DMS114 treated with DMSO at 0.1 percent for 48 hours (cell line): ENCODE measurements around the gene TGM4.
"Not testable (repeated sequence)": the region's sequence is repeated elsewhere in the genome, so short reads cannot be mapped to it uniquely, and the experiment has no call there.

Experiments
- DNase-seq: peaks from one replicate; lab custom pipeline; 2025; ENCODE audit not compliant: unreplicated experiment; lab: John Stamatoyannopoulos, UW

TGM4 gene

GRCh38 chr3:44913868-44914468, 39.6 kb downstream of the TGM4 start:
- DNase-seq = no peak

DNA sequence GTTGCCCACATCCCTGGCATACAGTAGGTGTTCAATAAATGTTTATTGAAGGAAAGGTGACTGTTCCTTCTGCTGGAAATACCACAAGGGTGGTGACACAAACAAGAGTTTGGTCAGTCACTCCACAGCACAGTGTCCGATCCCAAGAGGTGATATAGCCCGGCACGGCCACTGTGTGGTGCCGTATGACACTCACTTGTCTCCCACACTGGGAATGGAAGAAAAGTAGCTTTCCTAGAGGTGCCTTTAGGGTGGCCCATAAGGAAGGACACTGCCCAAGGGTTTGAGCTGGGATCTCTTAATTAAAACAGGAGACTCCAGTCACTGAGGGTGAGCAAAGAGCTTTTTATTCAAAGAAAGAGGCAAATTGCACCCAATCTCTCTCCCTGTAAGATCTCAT, 40.5 kb downstream of the TGM4 start:
- no peak for DNase-seq

GRCh38 chr3:44915702-44916438, 41.5 kb downstream of the TGM4 start:
- DNase-seq = no peak

GRCh38 chr3:44918087-44918486, 43.7 kb downstream of the TGM4 start:
- no peak for DNase-seq

- no peak for DNase-seq
Measured at GRCh38 chr3:44918581-44918980, 44.2 kb downstream of the TGM4 start.

DNA sequence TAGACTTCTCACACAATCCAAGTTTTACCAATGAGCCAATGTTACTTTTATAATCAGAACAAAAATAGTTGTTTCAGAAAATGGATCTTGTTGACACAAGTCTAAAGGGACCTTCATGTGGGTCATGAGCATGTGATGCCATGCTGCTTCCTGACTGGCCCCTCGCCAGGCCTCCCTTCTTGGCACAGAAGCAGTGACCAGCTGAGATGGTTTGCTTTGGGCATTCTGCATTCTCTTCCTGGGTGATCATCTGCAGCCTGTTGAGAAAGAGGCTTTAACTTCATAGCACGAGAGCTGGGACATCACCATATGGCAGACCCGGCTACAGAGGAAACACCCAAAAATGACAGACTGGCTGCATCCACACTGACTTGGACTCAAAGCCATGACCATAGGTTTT, 45.7 kb downstream of the TGM4 start:
- no peak for DNase-seq

DNA sequence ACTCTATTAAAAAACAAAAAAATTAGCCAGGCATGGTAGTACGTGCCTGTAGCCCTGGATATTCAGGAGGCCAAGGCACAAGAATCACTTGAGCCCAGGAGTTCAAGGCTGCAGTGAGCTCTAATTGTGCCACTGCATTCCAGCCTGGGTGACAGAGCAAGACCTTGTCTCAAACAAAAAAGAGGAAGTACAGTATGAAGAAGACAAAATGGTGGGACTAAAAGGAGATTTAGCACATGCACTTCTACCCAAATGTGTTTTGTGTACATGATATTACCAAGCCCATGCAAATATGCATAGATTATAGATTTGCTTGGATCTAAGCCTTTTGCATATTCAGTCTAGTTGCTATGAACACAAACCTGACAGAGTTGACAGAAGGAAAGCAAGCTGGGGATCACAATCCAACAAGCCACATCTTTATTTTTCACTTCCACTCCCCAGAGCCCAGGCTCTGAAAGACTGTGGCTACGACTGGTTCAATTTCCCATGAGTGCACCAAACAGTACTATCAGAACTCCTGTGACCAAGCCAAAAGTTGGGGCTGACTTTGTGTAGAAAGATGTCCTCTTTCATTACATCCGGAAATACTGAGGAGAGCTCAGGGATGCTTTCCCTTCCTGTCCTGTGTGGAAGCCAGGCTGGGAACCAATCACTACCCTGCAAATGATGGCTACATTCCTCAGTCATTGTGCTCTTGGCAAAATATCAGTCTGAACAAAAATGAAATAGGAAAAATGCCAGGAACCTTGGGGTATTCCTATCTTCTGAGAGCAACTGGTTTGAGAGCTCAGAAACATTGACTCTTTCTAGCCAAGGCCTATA, 49.4 kb downstream of the TGM4 start:
- no peak for DNase-seq

- DNase-seq = no peak
Measured at GRCh38 chr3:44924457-44925084, 50.2 kb downstream of the TGM4 start.

DNA sequence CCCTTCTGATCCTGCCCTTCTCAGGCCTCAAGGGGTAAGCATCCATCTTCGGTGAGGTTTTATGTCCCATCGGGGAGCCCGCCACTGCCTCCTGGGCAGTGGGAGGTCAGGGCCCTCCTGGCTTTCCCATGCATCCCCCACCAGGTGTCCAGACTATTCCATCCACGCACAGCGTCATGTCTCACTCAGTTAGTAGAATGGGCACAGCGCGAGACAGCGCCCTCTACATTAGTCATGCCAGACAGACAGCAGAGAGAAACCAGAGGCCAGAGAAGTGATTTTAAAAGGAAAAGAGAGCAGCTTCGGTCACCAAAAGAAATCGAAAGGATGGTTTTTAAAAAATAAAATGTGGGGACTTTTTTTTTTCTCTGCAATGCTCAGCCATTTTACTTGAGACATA, 51.8 kb downstream of the TGM4 start:
- DNase-seq = no peak

GRCh38 chr3:44926921-44927320, 52.5 kb downstream of the TGM4 start:
- DNase-seq = no peak

DNA sequence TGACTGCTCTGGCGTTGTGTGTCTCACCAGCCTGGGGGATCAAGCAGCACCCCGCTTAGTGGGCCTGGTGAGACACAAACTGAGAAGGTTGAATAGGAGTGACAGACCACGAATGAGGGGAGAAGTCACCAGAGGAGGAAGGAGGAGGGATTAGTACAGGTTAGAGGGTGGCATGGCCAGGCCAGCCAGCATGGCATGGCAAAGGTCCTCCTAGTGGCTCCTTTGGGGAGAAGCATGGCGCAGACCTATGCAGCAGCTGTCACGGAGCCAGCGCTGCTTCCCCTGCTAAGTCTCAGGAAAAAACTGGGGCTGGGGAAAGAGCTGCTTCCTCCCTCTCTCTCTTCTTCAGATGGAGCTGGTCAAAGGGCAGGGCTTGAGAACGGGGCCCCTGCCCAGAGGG, 53.0 kb downstream of the TGM4 start:
- DNase-seq = no peak

DNA sequence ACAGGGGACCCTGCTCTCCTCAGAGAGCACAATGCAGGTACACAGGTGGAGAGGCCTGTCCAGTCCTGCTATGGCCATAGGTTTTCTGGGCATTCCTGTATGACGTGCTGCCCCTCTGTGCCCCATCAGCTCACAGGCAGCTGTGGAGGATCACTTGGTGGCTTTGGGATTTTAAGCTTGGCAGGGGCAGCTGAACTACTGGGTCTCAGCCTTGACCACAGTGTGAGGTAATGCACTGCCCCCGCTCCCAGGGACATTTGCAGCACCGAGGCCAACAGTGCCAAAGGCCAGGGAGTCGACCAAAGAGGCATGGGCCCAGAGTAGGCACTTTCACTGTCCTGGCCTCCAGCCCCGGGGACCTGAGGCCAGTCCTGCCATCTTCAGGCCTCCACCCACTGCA, 55.4 kb downstream of the TGM4 start:
- DNase-seq = no peak

- no peak for DNase-seq
Measured at GRCh38 chr3:44930911-44931310, 56.5 kb downstream of the TGM4 start.

DNA sequence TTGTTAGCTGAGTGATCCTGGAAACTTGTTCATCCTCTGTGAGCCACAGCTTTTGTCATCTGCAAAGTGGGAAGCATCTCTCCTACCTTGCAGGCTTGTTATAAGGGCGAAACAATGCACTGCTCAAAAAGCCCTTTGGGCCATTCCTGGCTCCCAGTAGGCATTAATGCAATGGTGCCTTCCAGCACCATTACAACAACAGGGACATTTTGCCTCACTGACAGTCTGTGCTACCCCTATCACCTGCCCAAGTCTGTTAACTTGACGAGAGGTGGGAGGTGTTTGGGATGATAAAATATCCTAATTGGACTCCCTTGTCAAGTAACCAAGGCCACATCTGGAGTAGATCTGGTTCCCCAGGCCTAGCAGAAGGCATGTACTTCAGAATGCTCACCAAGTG, 57.4 kb downstream of the TGM4 start:
- no peak for DNase-seq

GRCh38 chr3:44932271-44932670, 57.9 kb downstream of the TGM4 start:
- DNase-seq = no peak

DNA sequence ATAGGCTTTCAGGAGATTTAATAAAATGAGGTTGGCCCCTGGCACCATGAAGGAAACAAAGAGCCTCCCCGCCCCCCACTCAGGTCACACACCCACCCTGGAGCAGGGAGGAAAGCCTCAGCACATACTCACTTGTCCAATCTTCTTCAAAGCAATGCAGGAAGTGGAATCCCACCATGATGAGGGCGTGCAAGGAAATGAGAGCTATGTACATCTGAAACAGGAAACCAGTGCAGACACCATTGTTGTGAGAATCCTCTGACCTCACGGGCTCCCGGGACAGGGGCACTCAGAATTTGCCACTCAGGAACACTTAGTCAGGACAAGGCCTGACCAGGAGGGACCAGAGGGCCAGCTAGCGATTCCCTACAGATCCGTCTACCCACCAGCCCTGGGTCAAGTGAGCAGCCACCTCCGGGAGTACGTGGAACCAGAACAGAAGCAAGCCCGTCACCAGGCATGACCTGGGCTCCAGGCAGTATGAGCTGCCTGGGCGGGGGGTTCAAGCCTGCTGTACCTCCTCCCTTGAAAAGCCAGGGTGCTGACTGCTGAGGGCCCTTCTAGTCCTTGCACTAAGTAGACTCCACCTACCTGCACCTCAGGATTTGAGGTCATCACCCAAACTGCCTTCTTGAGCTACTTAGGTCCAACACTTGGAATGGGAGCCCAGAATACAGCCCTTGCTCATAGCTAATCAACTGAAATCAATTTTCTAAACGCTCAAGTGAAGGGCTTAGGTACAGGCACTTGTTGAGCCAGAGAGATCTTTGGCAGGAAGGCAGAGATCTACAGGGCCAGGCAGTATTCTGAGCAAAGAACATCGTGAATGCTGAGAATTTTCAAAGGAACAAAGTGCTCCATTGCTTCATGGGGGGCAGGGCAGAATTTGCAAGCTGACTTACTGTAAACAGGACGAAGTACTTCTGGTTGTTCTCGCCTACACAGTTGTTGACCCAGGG, 58.9 kb downstream of the TGM4 start:
- no peak for DNase-seq

DNA sequence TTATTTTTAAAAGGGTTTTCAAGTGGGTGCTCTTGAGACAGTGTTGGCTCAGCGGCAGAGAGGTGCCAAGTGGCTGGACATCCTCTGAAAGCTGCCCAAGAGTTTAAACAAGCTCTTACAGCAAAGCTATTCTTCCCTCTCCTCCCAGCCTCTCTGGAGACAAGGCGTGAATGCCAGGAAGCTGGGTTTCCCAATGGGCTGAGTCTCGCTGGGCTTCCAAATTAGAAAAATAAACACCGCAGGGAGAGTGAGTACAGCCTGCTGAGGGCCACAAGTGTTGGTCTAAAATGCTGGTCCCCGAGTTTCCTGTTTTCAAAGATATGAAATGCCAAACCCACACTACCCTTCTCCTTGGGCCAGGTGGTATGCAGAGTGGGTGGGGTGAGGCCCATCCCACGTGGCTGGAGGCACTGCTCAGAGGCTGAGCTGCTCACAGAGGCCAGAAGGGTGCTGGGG, 65.2 kb downstream of the TGM4 start:
- DNase-seq = no peak

DNA sequence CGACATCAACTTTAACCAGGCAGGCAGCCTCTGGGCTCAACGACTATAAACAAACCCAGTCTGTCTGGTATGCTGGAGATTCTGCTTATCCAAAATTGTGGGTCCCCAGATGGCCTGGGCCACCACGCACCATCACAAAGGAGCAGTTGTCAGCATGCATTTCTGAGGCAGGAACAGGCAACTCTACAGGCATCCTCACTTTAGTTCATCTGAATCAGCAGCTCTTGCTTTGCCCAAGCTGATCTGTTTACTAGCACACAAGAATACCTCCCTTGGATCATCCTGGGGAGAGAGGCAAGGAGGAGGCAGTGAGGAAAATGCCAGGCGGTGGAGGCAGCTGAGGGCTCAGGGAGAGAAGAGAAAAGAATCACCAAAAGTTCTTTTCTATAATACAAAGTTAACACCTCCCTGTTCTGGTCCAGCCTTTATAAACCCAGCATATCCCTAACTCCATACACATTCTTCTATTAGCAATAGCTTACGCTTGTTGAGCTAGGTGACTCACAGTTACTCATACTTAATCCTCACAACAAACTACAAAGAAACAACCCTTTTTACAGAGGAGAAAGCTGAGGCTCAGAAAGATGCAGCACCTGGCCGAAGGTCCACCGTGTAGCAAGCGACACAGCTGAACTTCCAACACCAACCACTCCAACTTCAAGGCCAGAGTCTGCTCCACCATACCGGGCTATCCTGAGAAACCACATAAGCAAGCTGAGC, 68.0 kb downstream of the TGM4 start:
- no peak for DNase-seq

- no peak for DNase-seq
Measured at GRCh38 chr3:44948239-44948638, 73.8 kb downstream of the TGM4 start.

DNA sequence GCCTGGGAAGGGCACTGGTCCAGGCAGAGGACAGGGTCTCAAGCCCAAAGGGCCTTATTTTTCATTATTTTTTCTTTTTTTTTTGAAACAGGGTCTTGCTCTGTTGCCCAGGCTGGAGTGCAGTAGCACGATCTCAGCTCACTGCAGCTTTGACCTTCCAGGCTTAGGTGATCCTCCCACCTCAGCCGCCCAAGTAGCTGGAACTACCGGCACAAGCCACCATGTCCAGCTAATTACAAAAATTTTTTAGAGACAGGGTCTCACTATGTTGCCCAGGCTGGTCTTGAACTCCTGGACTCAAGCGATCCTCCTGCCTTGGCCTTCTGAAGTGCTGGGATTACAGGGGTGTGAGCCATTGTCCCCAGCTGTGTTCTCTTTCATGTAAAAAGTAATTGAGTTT, 75.4 kb downstream of the TGM4 start:
- not testable (repeated sequence) for DNase-seq
